H1 (cell line): Measurements from ENCODE around the gene AIDA. TPM values are rescaled to one million over a fixed set of nuclear protein-coding genes. Genes with fewer than 3 reads are reported as not detected.

Experiments used
- CTCF ChIA-PET: fragments of 300-600 bp; sonication (Branson Sonifier 250); formaldehyde crosslinking; loops from one replicate; lab custom pipeline; 2021; ENCODE audit not compliant: partially characterized antibody; lab: Charles Lee
- POLR2A ChIA-PET: fragments of 300-600 bp; sonication (Branson Sonifier 250); formaldehyde crosslinking; loops from one replicate; lab custom pipeline; 2021; ENCODE audit warnings: inconsistent platforms; ENCODE audit not compliant: partially characterized antibody; lab: Charles Lee
- DNase-seq, 2 experiments: peaks; one replicate each; pipeline versions ENCODE4 v3.0.0 to v3.0.0-alpha.2; 2010 to 2022; ENCODE audit warnings: low spot score in 2 of 2, low read depth in 1 of 2, mixed read lengths in 1 of 2
- FAIRE-seq: peaks from 2 replicates; lab custom pipeline; 2011; peaks lifted over from hg19 to GRCh38; lab: Jason Lieb, UNC
- H2AFZ ChIP-seq: 2 replicates; pipeline ENCODE4 v1.8.1; 2012; ENCODE audit warnings: low read length, inconsistent platforms
- H2AK5ac ChIP-seq: 2 replicates; pipeline ENCODE4 v1.6.1; 2013; ENCODE audit warnings: low read depth, low read length
- H2BK120ac ChIP-seq: replicated peaks from 2 replicates; pipeline ENCODE3; 2013; ENCODE audit warnings: low read depth, low read length, inconsistent platforms
- H2BK12ac ChIP-seq: 2 replicates; pipeline ENCODE4 v1.6.1; 2013; ENCODE audit warnings: low read depth, low read length
- H2BK15ac ChIP-seq: 2 replicates; pipeline ENCODE4 v1.6.1; 2013; ENCODE audit warnings: low read length
- H2BK20ac ChIP-seq: 2 replicates; pipeline ENCODE4 v1.6.1; 2013; ENCODE audit warnings: low read length
- H2BK5ac ChIP-seq: 2 replicates; pipeline ENCODE4 v1.6.1; 2013; ENCODE audit warnings: low read depth, low read length
- H3K14ac ChIP-seq: 2 replicates; pipeline ENCODE4 v1.6.1; 2013; ENCODE audit warnings: inconsistent platforms; ENCODE audit not compliant: insufficient read length
- H3K18ac ChIP-seq: 2 replicates; pipeline ENCODE4 v1.6.1; 2013; ENCODE audit warnings: low read length; ENCODE audit errors: extremely low read depth
- H3K23ac ChIP-seq: 2 replicates; pipeline ENCODE4 v1.6.1; 2013; ENCODE audit warnings: inconsistent platforms; ENCODE audit not compliant: insufficient read length
- H3K23me2 ChIP-seq: 2 replicates; pipeline ENCODE4 v1.6.1; 2013; ENCODE audit warnings: low read depth, low read length
- H3K27ac ChIP-seq: 2 replicates; pipeline ENCODE4 v1.6.1; 2011; ENCODE audit warnings: low read depth, low read length, inconsistent platforms
- H3K27me3 ChIP-seq, 4 experiments: replicated peaks in 1 of 4; 1 replicate in 1 of 4; 2 replicates in 3 of 4; pipeline versions ENCODE4 v1.6.1 to v1.8.1; 2011 to 2013; ENCODE audit warnings: low read length in 3 of 4, mild to moderate bottlenecking in 3 of 4, inconsistent platforms in 2 of 4, mixed read lengths in 2 of 4, moderate library complexity in 1 of 4; ENCODE audit not compliant: control insufficient read depth in 3 of 4, insufficient read depth in 3 of 4; ENCODE audit errors: extremely low read depth in 1 of 4
- H3K36me3 ChIP-seq, 4 experiments: 2 replicates each; pipeline versions ENCODE4 v1.6.1 to v1.8.1; 2011 to 2013; ENCODE audit warnings: mild to moderate bottlenecking in 4 of 4, low read length in 3 of 4, moderate library complexity in 2 of 4, control low read depth in 1 of 4, inconsistent platforms in 1 of 4; ENCODE audit not compliant: insufficient read depth in 4 of 4, control insufficient read depth in 2 of 4
- H3K4ac ChIP-seq: replicated peaks from 2 replicates; pipeline ENCODE3; 2013; ENCODE audit warnings: low read length, low read depth, mixed read lengths, inconsistent platforms; ENCODE audit not compliant: insufficient read length
- H3K4me1 ChIP-seq, 4 experiments: replicated peaks in 1 of 4; 1 replicate in 1 of 4; 2 replicates in 3 of 4; pipeline versions ENCODE4 v1.6.1 to v1.8.1; 2011 to 2013; ENCODE audit warnings: low read length in 3 of 4, inconsistent platforms in 2 of 4, mixed read lengths in 1 of 4; ENCODE audit not compliant: insufficient read depth in 4 of 4, control insufficient read depth in 3 of 4
- H3K4me2 ChIP-seq, 2 experiments: 2 replicates each; pipeline versions ENCODE4 v1.6.1 to v1.8.1; 2011 to 2013; ENCODE audit warnings: low read depth in 2 of 2, low read length in 2 of 2, control low read depth in 1 of 2, inconsistent platforms in 1 of 2, mild to moderate bottlenecking in 1 of 2; ENCODE audit not compliant: insufficient read depth in 1 of 2
- H3K4me3 ChIP-seq, 4 experiments: fragments of 200-600, 300-600 bp in 1 of 4; sonication (generic), shearing (Covaris generic), sonication (Bioruptor Twin) in 1 of 4; 2 replicates each; pipeline versions ENCODE4 v1.5.1 to v1.8.1; 2011 to 2016; ENCODE audit warnings: low read length in 4 of 4, low read depth in 3 of 4, control low read depth in 2 of 4, inconsistent platforms in 2 of 4, mild to moderate bottlenecking in 2 of 4, mixed read lengths in 1 of 4, moderate library complexity in 1 of 4; ENCODE audit not compliant: insufficient read depth in 2 of 4; ENCODE audit errors: extremely low read depth in 1 of 4
- H3K56ac ChIP-seq: replicated peaks from 2 replicates; pipeline ENCODE3; 2013; ENCODE audit warnings: low read depth, mild to moderate bottlenecking, mixed read lengths, low read length, inconsistent platforms; ENCODE audit not compliant: insufficient read length
- H3K79me1 ChIP-seq: 2 replicates; pipeline ENCODE4 v1.6.1; 2013; ENCODE audit warnings: low read depth, low read length, control low read depth
- H3K79me2 ChIP-seq, 2 experiments: 2 replicates each; pipeline versions ENCODE4 v1.6.1 to v1.8.1; 2012 to 2013; ENCODE audit warnings: low read length in 2 of 2, mild to moderate bottlenecking in 2 of 2, inconsistent platforms in 1 of 2; ENCODE audit not compliant: insufficient read depth in 2 of 2, control insufficient read depth in 1 of 2
- H3K9ac ChIP-seq, 4 experiments: replicated peaks in 1 of 4; 1 replicate in 1 of 4; 2 replicates in 3 of 4; pipeline versions ENCODE4 v1.6.1 to v1.8.1; 2011 to 2013; ENCODE audit warnings: low read depth in 3 of 4, low read length in 3 of 4, control low read depth in 2 of 4, mild to moderate bottlenecking in 2 of 4, moderate library complexity in 2 of 4, inconsistent platforms in 1 of 4; ENCODE audit errors: extremely low read depth in 1 of 4
- H3K9me3 ChIP-seq, 2 experiments: 2 replicates each; pipeline versions ENCODE4 v1.6.1 to v1.8.1; 2012 to 2013; ENCODE audit warnings: mild to moderate bottlenecking in 2 of 2, moderate library complexity in 2 of 2, control low read depth in 1 of 2, inconsistent platforms in 1 of 2, low read depth in 1 of 2, low read length in 1 of 2, mixed read lengths in 1 of 2; ENCODE audit not compliant: insufficient read depth in 2 of 2
- H4K20me1 ChIP-seq, 2 experiments: replicated peaks in 1 of 2; 2 replicates each; pipeline versions ENCODE3 to v1.8.1; 2011 to 2013; ENCODE audit warnings: inconsistent platforms in 2 of 2, low read length in 2 of 2, mild to moderate bottlenecking in 1 of 2; ENCODE audit not compliant: insufficient read depth in 2 of 2, control insufficient read depth in 1 of 2
- H4K5ac ChIP-seq: 2 replicates; pipeline ENCODE4 v1.6.1; 2013; ENCODE audit warnings: low read length, low read depth, mixed read lengths, inconsistent platforms; ENCODE audit not compliant: insufficient read length
- H4K8ac ChIP-seq: 2 replicates; pipeline ENCODE4 v1.8.0; 2013; ENCODE audit warnings: mild to moderate bottlenecking, moderate library complexity, low read length, inconsistent platforms; ENCODE audit not compliant: insufficient read depth; ENCODE audit errors: extremely low read depth
- H4K91ac ChIP-seq: replicated peaks from 2 replicates; pipeline ENCODE3; 2013; ENCODE audit warnings: low read length, mixed read lengths, inconsistent platforms; ENCODE audit not compliant: insufficient read length
- CBX8 ChIP-seq: fragments of 300-800, 300-1000 bp; sonication (generic); IDR thresholded peaks from 2 replicates; pipeline ENCODE4 v1.7.1; 2016; ENCODE audit warnings: low read depth, low read length, borderline replicate concordance
- CHD2 ChIP-seq: IDR thresholded peaks from 2 replicates; pipeline ENCODE4 v1.6.1; 2012; ENCODE audit warnings: low read length, improper control_type of control experiment
- EP300 ChIP-seq, 2 experiments: IDR thresholded peaks; 1 replicate in 1 of 2; 2 replicates in 1 of 2; pipeline ENCODE4 v1.6.1; 2011 to 2012; ENCODE audit warnings: low read depth in 2 of 2, low read length in 2 of 2, mild to moderate bottlenecking in 2 of 2, borderline replicate concordance in 1 of 2, inconsistent platforms in 1 of 2, moderate library complexity in 1 of 2
- FOSL1 ChIP-seq: IDR thresholded peaks from 2 replicates; pipeline ENCODE4 v1.6.1; 2011; ENCODE audit warnings: mild to moderate bottlenecking, low read depth, low read length, moderate library complexity; ENCODE audit not compliant: insufficient read depth
- JUND ChIP-seq: IDR thresholded peaks from 2 replicates; pipeline ENCODE4 v1.6.1; 2011; ENCODE audit warnings: mild to moderate bottlenecking, improper control_type of control experiment, low read length
- PHF8 ChIP-seq: fragments of 200-600 bp; sonication (generic); conservative IDR thresholded peaks from 2 replicates; pipeline ENCODE4 v1.7.1; 2012; ENCODE audit warnings: low read depth, mild to moderate bottlenecking, inconsistent platforms, low read length, moderate library complexity
- POU5F1 ChIP-seq: IDR thresholded peaks from 2 replicates; pipeline ENCODE4 v1.6.1; 2011; ENCODE audit warnings: low read depth, mild to moderate bottlenecking, low read length, moderate library complexity
- RAD21 ChIP-seq, 2 experiments: IDR thresholded peaks in 1 of 2; conservative IDR thresholded peaks in 1 of 2; 2 replicates each; pipeline ENCODE4 v1.6.1; 2011; ENCODE audit warnings: low read depth in 2 of 2, low read length in 2 of 2, improper control_type of control experiment in 1 of 2, inconsistent platforms in 1 of 2, mild to moderate bottlenecking in 1 of 2, moderate library complexity in 1 of 2
- SIN3A ChIP-seq, 2 experiments: IDR thresholded peaks in 1 of 2; conservative IDR thresholded peaks in 1 of 2; 2 replicates each; pipeline ENCODE4 v1.6.1; 2011 to 2012; ENCODE audit warnings: low read length in 2 of 2, improper control_type of control experiment in 1 of 2, low read depth in 1 of 2, mild to moderate bottlenecking in 1 of 2
- SIRT6 ChIP-seq: IDR thresholded peaks from one replicate; pipeline ENCODE4 v1.7.1; 2012; ENCODE audit warnings: low read length, inconsistent platforms
- SP2 ChIP-seq: IDR thresholded peaks from 2 replicates; pipeline ENCODE4 v1.6.1; 2012; ENCODE audit warnings: mild to moderate bottlenecking, low read length, inconsistent platforms
- SP4 ChIP-seq: IDR thresholded peaks from 2 replicates; pipeline ENCODE4 v1.6.1; 2012; ENCODE audit warnings: low read length, inconsistent platforms
- YY1 ChIP-seq: IDR thresholded peaks from 2 replicates; pipeline ENCODE4 v1.6.1; 2011; ENCODE audit warnings: low read depth, mild to moderate bottlenecking, low read length
- WGBS, 2 experiments: shearing (Covaris generic) in 1 of 2; methylation state at CpG; one replicate each; pipeline versions ENCODE4 v1.1.6 to v1.1.7; 2013 to 2015; ENCODE audit warnings: low lambda C conversion rate in 2 of 2, mixed read lengths in 2 of 2, inconsistent platforms in 1 of 2, low coverage in 1 of 2, missing lambda C conversion rate in 1 of 2; ENCODE audit not compliant: insufficient replicate concordance in 2 of 2, insufficient coverage in 1 of 2, insufficient read length in 1 of 2; ENCODE audit errors: extremely low coverage in 1 of 2, missing lambda C conversion rate in 1 of 2; 5-methylcytosine and 5-hydroxymethylcytosine counted together
- polyA plus RNA-seq, 7 experiments: library from polyadenylated mRNA; depleted of rRNA in 3 of 7; stranded (reverse) in 5 of 7; unstranded in 2 of 7; fragments of >200 nt in 5 of 7; fragments of 200-250 nt in 2 of 7; gene quantifications; 1 replicate in 5 of 7; 2 replicates in 1 of 7; 4 replicates in 1 of 7; pipeline versions ENCODE4 v1.2.1 to v1.2.3, GENCODE V29; 2011 to 2013; ENCODE audit warnings: missing spikeins in 2 of 7, mixed read lengths in 2 of 7
- total RNA-seq: library from RNA; stranded (reverse); fragmentation: NEBNext Ultra II Directional; extraction: Animal tissue kit (Norgen Biotek cat#: 25700); gene quantifications from 2 replicates; pipeline ENCODE4 v1.2.1, GENCODE V29; 2021

AIDA gene
- total and polyA plus RNA-seq, 2 of the 8 experiments (the other 6 are each of a cell fraction or from before 2014, with no cell fraction given): 52.5 to 103 TPM

GRCh38 chr1:222653178-222653827, 59.0 kb downstream of the AIDA start:
- Histone ChIP-seq H3K79me1 (no peaks in the 10 kb centered on the region), H2BK15ac (no peak overlapping the region), H3K27me3 (no peaks in the 10 kb centered on the region), H3K4me1 (no peaks in the 10 kb centered on the region), H4K20me1 (no peaks in the 10 kb centered on the region), H4K5ac (no peak overlapping the region), H3K4ac (no peak overlapping the region), H3K56ac (no peak overlapping the region), H2BK5ac (no peak overlapping the region), H3K18ac (no peak overlapping the region), H3K9ac (no peak overlapping the region), H2AFZ (no peak overlapping the region), H3K23ac (no peak overlapping the region), H2AK5ac (no peak overlapping the region), H3K36me3 (peaks cover 10 to 77% (median 58%) of the 10 kb centered on the region in 4 experiments), H4K8ac (no peak overlapping the region), H3K14ac (no peak overlapping the region), H4K91ac (no peak overlapping the region), H3K9me3 (no peaks in the 10 kb centered on the region), H2BK20ac (no peak overlapping the region), H3K79me2 (no peaks in the 10 kb centered on the region), H2BK12ac (no peak overlapping the region), H3K27ac (no peak overlapping the region), H3K4me3 (no peak overlapping the region), H3K4me2 (no peak overlapping the region), H3K23me2 (no peaks in the 10 kb centered on the region; the same call in 1 of the 2 replicates), H2BK120ac (no peak overlapping the region)
- DNase-seq (no peak), FAIRE-seq (no peak)
- 90% methylated on average over 2 of the region's 2 CpGs; no CpG with 5 or more reads in 1 of the 2 experiments for WGBS, 2 experiments
- CTCF ChIA-PET: interaction anchor here (1.2 kb wide), 1 partner anchor 19 kb away, joined by 4 read pairs; no protein-coding TSS in a partner anchor
- POLR2A ChIA-PET: no interaction called here
- TF ChIP-seq YY1 (no peak), SIN3A (conservative IDR thresholded peaks at IDR 0.05 in 1 of 2, IDR thresholded peaks at IDR 0.05 in 1 of 2; ENCODE audit: low read depth in 1 of 2, low read length in 2 of 2) (no peak), CHD2 (no peak), POU5F1 (no peak), PHF8 (no peak), RAD21 (IDR thresholded peaks at IDR 0.05 in 1 of 2, conservative IDR thresholded peaks at IDR 0.05 in 1 of 2; ENCODE audit: low read depth in 2 of 2, low read length in 2 of 2) (no peak), SIRT6 (no peak), FOSL1 (no peak), JUND (no peak), SP4 (no peak), EP300 (IDR thresholded peaks at IDR 0.05; ENCODE audit: borderline replicate concordance in 1 of 2, low read depth in 2 of 2, low read length in 2 of 2) (no peak), SP2 (no peak), CBX8 (no peak)
